Measurements from ENCODE around the gene PRPF40A. TPM values are rescaled to one million over a fixed set of nuclear protein-coding genes. Genes with fewer than 3 reads are reported as not detected.
"Not testable (repeated sequence)": the region's sequence is repeated elsewhere in the genome, so short reads cannot be mapped to it uniquely, and the experiment has no call there.

PRPF40A gene
- total RNA-seq (2014; rRNA removed; shearing (Covaris generic)): 72.1 and 86.1 TPM in 2 replicates
- polyA plus RNA-seq (2016; fragmentation: Nextera tagmentation; extraction: Ambion mirVana): 110 and 112 TPM in 2 replicates

DNA sequence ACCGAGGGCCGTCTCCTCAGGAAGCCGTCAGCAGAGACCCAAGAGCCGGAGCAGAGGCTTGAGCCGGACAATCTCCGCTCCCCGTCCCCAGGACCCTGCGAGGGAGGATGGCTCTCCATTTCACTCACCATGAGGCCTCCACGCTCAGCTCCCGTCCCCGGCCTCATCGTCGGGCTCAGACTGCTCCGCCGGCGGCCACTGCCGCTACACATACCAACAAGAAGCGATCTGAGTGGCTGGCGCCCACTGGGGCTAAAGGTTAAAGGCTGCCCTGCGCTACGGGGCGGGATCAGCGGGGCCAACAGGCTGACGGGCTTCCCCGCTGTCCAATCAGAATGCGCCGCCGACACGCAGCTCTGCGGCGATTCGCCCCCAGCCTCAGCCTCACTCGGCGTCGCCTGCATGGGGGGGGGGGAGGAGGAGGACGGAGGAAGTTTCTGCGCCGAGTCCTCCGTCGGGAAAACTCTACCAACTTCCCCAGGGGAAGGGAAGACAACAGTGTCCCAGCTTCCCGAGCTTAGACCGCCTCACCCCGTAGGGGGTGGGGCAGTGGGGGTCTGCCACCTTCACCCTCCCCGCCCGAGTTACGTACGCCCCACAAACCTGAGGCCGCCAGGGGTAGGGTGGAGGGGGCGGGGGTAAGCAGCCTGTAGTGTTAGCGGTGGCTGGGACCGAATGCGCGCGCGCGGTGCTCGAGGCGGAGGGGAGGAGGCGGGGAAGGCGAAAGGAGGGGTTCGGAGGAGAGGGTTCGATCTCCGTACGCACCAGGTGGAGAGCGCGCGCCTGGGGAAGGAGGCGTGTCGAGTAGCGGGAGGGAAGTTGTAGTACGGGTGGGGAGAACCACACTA, at the start of gene PRPF40A:
Gene PRPF40A, minus strand, starts transcription at position 234 of the 848 bp plus-strand sequence. Its CDS starts 22 bp downstream, at position 212.
- Histone ChIP-seq H3K9me3 (ENCODE audit: low read depth) (no peaks in the 10 kb centered on the region), H3F3A (ENCODE audit: insufficient read depth) (peaks cover 7% of the 10 kb centered on the region; the same call in 1 of the 2 replicates), H3K27me3 (replicated peaks; ENCODE audit: insufficient read depth) (no peaks in the 10 kb centered on the region), H3K4me3 (peak within 1 kb of the TSS; percentile 97), H3K27ac (peak within 1 kb of the TSS; percentile 91), H3K9ac (peak within 1 kb of the TSS; percentile 97), H4K20me1 (ENCODE audit: insufficient read depth) (0 out of 2 replicates have a peak, but pooled peaks cover 3% of the 10 kb centered on the region), H3K4me1 (ENCODE audit: insufficient read depth) (peaks cover 22% of the 10 kb centered on the region), H3K79me2 (ENCODE audit: insufficient read depth) (peaks cover 85% of the 10 kb centered on the region), H2AFZ (peak within 1 kb of the TSS; percentile 92), H3K36me3 (ENCODE audit: low read depth) (peaks cover 26% of the 10 kb centered on the region), H3K4me2 (ENCODE audit: unreplicated experiment) (peak within 1 kb of the TSS; percentile 91), H3K9me2 (ENCODE audit: insufficient read depth) (no peaks in the 10 kb centered on the region)
- no peak for TF ChIP-seq EZH2 (IDR thresholded peaks at IDR 0.05; ENCODE audit: insufficient read depth, poor library complexity, severe bottlenecking)
- no peak for TF ChIP-seq EZH2phosphoT487 (IDR thresholded peaks at IDR 0.05; ENCODE audit: insufficient read depth, low read depth)
- WGBS, 2 experiments (ENCODE audit: low coverage in 1 of 2, low lambda C conversion rate in 2 of 2, missing lambda C conversion rate in 2 of 2): 1% methylated on average over 49 to 69 of the region's 71 CpGs
- peak; percentile 99 for DNase-seq
- in situ Hi-C loops (cut with MboI): no loop called here

DNA sequence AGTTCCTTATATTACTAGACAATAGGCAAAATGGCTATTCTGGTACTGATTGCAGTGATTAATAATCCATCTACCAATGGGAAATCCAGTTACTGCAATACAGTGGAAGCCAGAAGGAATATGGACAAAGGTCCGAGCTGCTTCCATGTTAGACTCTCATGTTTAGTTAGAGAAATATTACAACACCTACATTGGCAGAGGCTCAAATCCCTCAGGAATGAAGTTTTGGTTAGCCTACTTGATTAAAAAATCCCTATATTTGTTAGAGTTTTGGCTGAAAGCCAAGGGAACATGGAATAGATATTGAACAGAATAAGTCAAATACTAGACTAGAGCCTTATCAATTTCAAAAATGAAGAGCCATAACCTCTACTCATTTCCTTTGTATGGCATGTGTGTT, 49.7 kb upstream of the PRPF40A start:
- H3K9me2 ChIP-seq (ENCODE audit: insufficient read depth): no peaks in the 10 kb centered on the region
- no peak overlapping the region for H3K4me3 ChIP-seq
- WGBS, 2 experiments (ENCODE audit: low coverage in 1 of 2, low lambda C conversion rate in 2 of 2, missing lambda C conversion rate in 2 of 2): 56 to 65% methylated on average over 1 of the region's 1 CpG
- H3K9me3 ChIP-seq (ENCODE audit: low read depth): no peaks in the 10 kb centered on the region
- H3K27me3 ChIP-seq (replicated peaks; ENCODE audit: insufficient read depth): no peaks in the 10 kb centered on the region
- no peak overlapping the region for H2AFZ ChIP-seq
- H3K4me2 ChIP-seq (ENCODE audit: unreplicated experiment): no peak overlapping the region
- DNase-seq: peak; percentile 22
- H3K79me2 ChIP-seq (ENCODE audit: insufficient read depth): no peaks in the 10 kb centered on the region
- 0 out of 2 replicates have a peak, but pooled peaks cover 15% of the 10 kb centered on the region for H3F3A ChIP-seq (ENCODE audit: insufficient read depth)
- in situ Hi-C loops (cut with MboI): loop anchor here (25.0 kb wide), 1 partner anchor 1620 kb away; no protein-coding TSS in a partner anchor
- H3K36me3 ChIP-seq (ENCODE audit: low read depth): no peaks in the 10 kb centered on the region
- peaks cover 14% of the 10 kb centered on the region for H3K4me1 ChIP-seq (ENCODE audit: insufficient read depth)
- TF ChIP-seq EZH2phosphoT487 (IDR thresholded peaks at IDR 0.05; ENCODE audit: insufficient read depth, low read depth) (no peak), EZH2 (IDR thresholded peaks at IDR 0.05; ENCODE audit: insufficient read depth, poor library complexity, severe bottlenecking) (no peak)
- H4K20me1 ChIP-seq (ENCODE audit: insufficient read depth): no peaks in the 10 kb centered on the region
- no peak overlapping the region for H3K9ac ChIP-seq
- H3K27ac ChIP-seq: no peak overlapping the region

DNA sequence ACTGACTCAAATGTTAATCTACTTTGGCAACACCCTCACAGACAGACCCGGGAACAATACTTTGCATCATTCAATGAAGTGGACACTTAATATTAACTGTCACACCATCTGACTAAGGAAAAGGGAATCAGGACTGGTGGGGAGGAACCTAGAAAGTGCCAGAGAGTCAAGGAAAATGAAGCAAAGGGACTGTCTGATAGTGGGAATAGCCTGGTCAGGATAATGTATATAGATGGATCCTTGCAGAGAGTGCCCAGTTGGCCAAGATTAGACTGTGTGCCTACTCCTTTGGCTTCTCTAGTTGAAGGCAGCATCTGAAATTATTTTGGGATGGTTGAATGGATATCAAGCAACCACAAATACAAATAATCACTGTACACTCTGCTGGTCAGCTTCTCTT, 46.4 kb upstream of the PRPF40A start:
- TF ChIP-seq EZH2 (IDR thresholded peaks at IDR 0.05; ENCODE audit: insufficient read depth, poor library complexity, severe bottlenecking): no peak
- no peak for TF ChIP-seq EZH2phosphoT487 (IDR thresholded peaks at IDR 0.05; ENCODE audit: insufficient read depth, low read depth)
- Histone ChIP-seq H3K4me2 (ENCODE audit: unreplicated experiment) (no peak overlapping the region), H2AFZ (no peak overlapping the region), H3K4me3 (no peak overlapping the region), H3K79me2 (ENCODE audit: insufficient read depth) (no peaks in the 10 kb centered on the region), H4K20me1 (ENCODE audit: insufficient read depth) (no peaks in the 10 kb centered on the region), H3K36me3 (ENCODE audit: low read depth) (peaks cover 6% of the 10 kb centered on the region; the same call in 1 of the 2 replicates), H3K9me2 (ENCODE audit: insufficient read depth) (no peaks in the 10 kb centered on the region), H3K27ac (no peak overlapping the region), H3F3A (ENCODE audit: insufficient read depth) (0 out of 2 replicates have a peak, but pooled peaks cover 16% of the 10 kb centered on the region), H3K27me3 (replicated peaks; ENCODE audit: insufficient read depth) (no peaks in the 10 kb centered on the region), H3K9ac (no peak overlapping the region), H3K9me3 (ENCODE audit: low read depth) (no peaks in the 10 kb centered on the region), H3K4me1 (ENCODE audit: insufficient read depth) (peaks cover 19% of the 10 kb centered on the region)
- DNase-seq: no peak
- in situ Hi-C loops (cut with MboI): loop anchor here (25.0 kb wide), 1 partner anchor 1624 kb away; no protein-coding TSS in a partner anchor
- WGBS, 2 experiments (ENCODE audit: low coverage in 1 of 2, low lambda C conversion rate in 2 of 2, missing lambda C conversion rate in 2 of 2): 92 to 100% methylated on average over 1 of the region's 1 CpG

DNA sequence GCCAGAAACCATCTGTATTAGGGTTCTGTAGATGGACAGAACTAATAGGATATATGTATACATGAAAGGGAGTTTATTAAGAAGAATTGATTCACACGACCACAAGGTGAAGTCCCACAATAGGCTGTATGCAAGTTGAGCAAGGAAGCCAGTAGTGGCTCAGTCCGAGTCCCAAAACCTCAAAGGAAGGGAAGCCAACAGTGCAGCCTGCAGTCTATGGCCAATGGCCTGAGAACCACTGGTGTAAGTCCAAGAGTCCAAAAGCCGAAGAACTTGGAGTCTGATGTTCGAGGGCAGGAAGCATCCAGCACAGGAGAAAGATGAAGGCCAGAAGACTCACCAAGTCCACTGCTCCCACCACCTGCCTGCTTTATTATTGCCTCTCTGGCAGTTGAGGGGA, 45.9 kb upstream of the PRPF40A start:
- not testable (repeated sequence) for H3K27me3 ChIP-seq (replicated peaks; ENCODE audit: insufficient read depth); H3K4me2 ChIP-seq (ENCODE audit: unreplicated experiment); H2AFZ ChIP-seq; H3K9ac ChIP-seq; H3K4me3 ChIP-seq; H3K27ac ChIP-seq; H4K20me1 ChIP-seq (ENCODE audit: insufficient read depth); H3K36me3 ChIP-seq (ENCODE audit: low read depth); H3K79me2 ChIP-seq (ENCODE audit: insufficient read depth); H3K9me3 ChIP-seq (ENCODE audit: low read depth); DNase-seq; H3K9me2 ChIP-seq (ENCODE audit: insufficient read depth)
- Histone ChIP-seq H3F3A (ENCODE audit: insufficient read depth) (0 out of 2 replicates have a peak, but pooled peaks cover 16% of the 10 kb centered on the region), H3K4me1 (ENCODE audit: insufficient read depth) (peaks cover 19% of the 10 kb centered on the region)
- WGBS, 2 experiments (ENCODE audit: low coverage in 1 of 2, low lambda C conversion rate in 2 of 2, missing lambda C conversion rate in 2 of 2): 99% methylated on average over 4 of the region's 4 CpGs
- in situ Hi-C loops (cut with MboI): loop anchor here (25.0 kb wide), 1 partner anchor 1624 kb away; no protein-coding TSS in a partner anchor
